Tibial nerve (tissue), 4 donors: Measurements from ENCODE around the gene TDP2. TPM values are rescaled to one million over a fixed set of nuclear protein-coding genes. Genes with fewer than 3 reads are reported as not detected.
"Not testable (repeated sequence)": the region's sequence is repeated elsewhere in the genome, so short reads cannot be mapped to it uniquely, and the experiment has no call there.

Source experiments
- DNase-seq, 2 donors: peaks; one replicate each; pipeline ENCODE4 v3.0.0-alpha.2; 2019; ENCODE audit warnings: low spot score in 2 of 2
- H3K27ac ChIP-seq, 4 donors: fragments of 200-600 bp; sonication (generic) in 3 of 4; one replicate each; pipeline ENCODE4 v1.5.1; 2017 to 2019; ENCODE audit warnings: mild to moderate bottlenecking in 1 of 4
- H3K27me3 ChIP-seq, 2 donors: fragments of 200-600 bp; sonication (generic) in 1 of 2; one replicate each; pipeline versions ENCODE4 v1.5.1 to v1.6.0; 2017 to 2019
- H3K36me3 ChIP-seq, 3 donors: fragments of 200-600 bp; sonication (generic); one replicate each; pipeline ENCODE4 v1.5.1; 2018 to 2019
- H3K4me1 ChIP-seq, 4 donors: fragments of 200-600 bp; sonication (generic) in 3 of 4; one replicate each; pipeline ENCODE4 v1.5.1; 2017 to 2019
- H3K4me3 ChIP-seq, 4 donors: fragments of 200-600 bp; sonication (generic) in 3 of 4; one replicate each; pipeline ENCODE4 v1.5.1; 2017 to 2019; ENCODE audit warnings: mild to moderate bottlenecking in 1 of 4, moderate library complexity in 1 of 4
- H3K9me3 ChIP-seq, 4 donors: fragments of 200-600 bp; sonication (generic) in 3 of 4; one replicate each; pipeline ENCODE4 v1.5.1; 2017 to 2019
- EP300 ChIP-seq, 2 donors: sonication (generic); formaldehyde crosslinking; IDR thresholded peaks; one replicate each; pipeline ENCODE4 v1.6.1; 2017; ENCODE audit warnings: antibody characterized with exemption in 2 of 2, mild to moderate bottlenecking in 1 of 2
- POLR2A ChIP-seq, 2 donors: fragments of 450-650 bp; IDR thresholded peaks; one replicate each; pipeline ENCODE4 v1.6.1; 2017; ENCODE audit warnings: antibody characterized with exemption in 2 of 2, mild to moderate bottlenecking in 2 of 2, moderate library complexity in 2 of 2
- WGBS, 2 donors: methylation state at CpG; one replicate each; pipeline ENCODE4 v1.1.5; 2018; 5-methylcytosine and 5-hydroxymethylcytosine counted together
- total RNA-seq, 4 donors: library from RNA; depleted of rRNA; stranded (reverse); fragments of >200 nt; gene quantifications; one replicate each; pipeline ENCODE4 v1.1.0, GENCODE V29; 2016
- TF ChIP-seq, protein P1 (sequence below), 5 experiments: fragments of 200-600 bp in 3 of 5; fragments of 450-650 bp in 2 of 5; sonication (generic) in 3 of 5; IDR thresholded peaks; one replicate each; pipeline ENCODE4 v1.5.1; 2016 to 2019; ENCODE audit warnings: antibody characterized with exemption in 5 of 5, mild to moderate bottlenecking in 3 of 5, moderate library complexity in 2 of 5

The TDP2 gene
- total RNA-seq, 4 donors from 2014 or later, result 24.9 to 32.0 (median 31.3) TPM

DNA sequence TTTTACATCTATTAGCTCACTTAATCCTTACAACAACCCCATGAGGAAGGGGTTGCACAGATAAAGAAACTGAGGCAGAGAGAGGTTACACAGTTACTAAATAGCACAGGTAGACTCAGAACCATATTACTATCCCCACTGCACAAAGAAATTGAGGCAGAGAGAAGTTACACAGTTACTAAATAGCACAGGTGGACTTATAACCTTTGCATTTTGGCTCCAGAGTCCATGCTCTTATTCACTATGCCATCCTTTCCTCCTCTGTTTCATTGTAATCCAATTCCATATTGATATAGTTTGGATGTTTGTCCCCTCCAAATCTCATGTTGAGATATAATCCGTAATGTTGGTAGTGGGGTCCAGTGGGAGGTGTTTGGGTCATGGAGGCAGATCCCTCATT, 3.5 kb downstream of the TDP2 start:
- no peak overlapping the region for H3K4me3 ChIP-seq
- WGBS, 2 donors, result 96 to 100% methylated on average over 1 of the region's 1 CpG
- peaks cover 0 to 41% (median 24%) of the 10 kb centered on the region in 4 donors for H3K4me1 ChIP-seq
- no peaks in the 10 kb centered on the region for H3K9me3 ChIP-seq
- H3K36me3 ChIP-seq, result peaks cover 0 to 27% (median 0%) of the 10 kb centered on the region in 3 donors
- H3K27me3 ChIP-seq, result no peaks in the 10 kb centered on the region
- no peak overlapping the region for H3K27ac ChIP-seq
- DNase-seq, result no peak
- TF ChIP-seq, protein P1, sequence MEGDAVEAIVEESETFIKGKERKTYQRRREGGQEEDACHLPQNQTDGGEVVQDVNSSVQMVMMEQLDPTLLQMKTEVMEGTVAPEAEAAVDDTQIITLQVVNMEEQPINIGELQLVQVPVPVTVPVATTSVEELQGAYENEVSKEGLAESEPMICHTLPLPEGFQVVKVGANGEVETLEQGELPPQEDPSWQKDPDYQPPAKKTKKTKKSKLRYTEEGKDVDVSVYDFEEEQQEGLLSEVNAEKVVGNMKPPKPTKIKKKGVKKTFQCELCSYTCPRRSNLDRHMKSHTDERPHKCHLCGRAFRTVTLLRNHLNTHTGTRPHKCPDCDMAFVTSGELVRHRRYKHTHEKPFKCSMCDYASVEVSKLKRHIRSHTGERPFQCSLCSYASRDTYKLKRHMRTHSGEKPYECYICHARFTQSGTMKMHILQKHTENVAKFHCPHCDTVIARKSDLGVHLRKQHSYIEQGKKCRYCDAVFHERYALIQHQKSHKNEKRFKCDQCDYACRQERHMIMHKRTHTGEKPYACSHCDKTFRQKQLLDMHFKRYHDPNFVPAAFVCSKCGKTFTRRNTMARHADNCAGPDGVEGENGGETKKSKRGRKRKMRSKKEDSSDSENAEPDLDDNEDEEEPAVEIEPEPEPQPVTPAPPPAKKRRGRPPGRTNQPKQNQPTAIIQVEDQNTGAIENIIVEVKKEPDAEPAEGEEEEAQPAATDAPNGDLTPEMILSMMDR (IDR thresholded peaks at IDR 0.05), result no peak
- TF ChIP-seq EP300 (IDR thresholded peaks at IDR 0.05) (no peak), POLR2A (IDR thresholded peaks at IDR 0.05) (no peak)

DNA sequence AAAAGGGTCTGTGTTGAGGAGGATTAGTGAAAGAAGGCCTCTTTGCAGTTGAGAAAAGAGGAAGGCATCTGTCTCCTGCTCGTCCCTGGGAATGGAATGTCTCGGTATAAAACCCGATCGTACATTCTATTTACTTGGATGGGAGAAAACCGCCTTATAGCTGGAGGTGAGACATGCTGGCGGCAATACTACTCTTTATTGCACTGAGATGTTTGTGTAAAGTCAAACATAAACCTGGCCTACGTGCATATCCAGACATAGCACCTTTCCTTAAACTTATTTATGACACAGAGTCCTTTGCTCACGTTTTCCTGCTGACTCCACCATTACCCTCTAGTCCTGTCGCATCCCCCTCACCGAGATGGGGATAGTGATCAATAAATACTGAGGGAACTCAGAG, 4.5 kb downstream of the TDP2 start:
- H3K27me3 ChIP-seq, result no peaks in the 10 kb centered on the region
- WGBS, 2 donors, result 90 to 94% methylated on average over 10 of the region's 10 CpGs
- H3K4me3 ChIP-seq, result no peak overlapping the region
- peaks cover 0 to 33% (median 17%) of the 10 kb centered on the region in 4 donors for H3K4me1 ChIP-seq
- H3K36me3 ChIP-seq, result peaks cover 0 to 27% (median 0%) of the 10 kb centered on the region in 3 donors
- no peak for DNase-seq
- no peaks in the 10 kb centered on the region for H3K9me3 ChIP-seq
- TF ChIP-seq, protein P1 (IDR thresholded peaks at IDR 0.05), result no peak
- no peak overlapping the region for H3K27ac ChIP-seq

DNA sequence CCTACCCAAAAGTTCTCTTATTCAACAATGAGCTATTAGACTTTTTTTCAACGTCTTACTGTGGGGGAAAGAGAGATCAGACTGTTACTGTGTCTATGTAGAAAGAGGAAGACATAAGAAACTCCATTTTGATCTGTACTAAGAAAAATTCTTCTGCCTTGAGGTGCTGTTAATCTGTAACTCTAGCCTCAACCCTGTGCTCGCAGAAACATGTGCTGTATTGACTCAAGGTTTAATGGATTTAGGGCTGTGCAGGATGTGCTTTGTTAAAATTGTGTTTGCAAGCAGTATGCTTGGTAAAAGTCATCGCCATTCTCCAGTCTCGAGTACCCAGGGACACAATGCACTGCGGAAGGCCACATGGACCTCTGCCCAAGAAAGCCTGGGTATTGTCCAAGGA, 4.9 kb downstream of the TDP2 start:
- H3K4me3 ChIP-seq, H3K27me3 ChIP-seq, H3K27ac ChIP-seq, DNase-seq, H3K9me3 ChIP-seq: not testable (repeated sequence)
- Histone ChIP-seq H3K36me3 (peaks cover 0 to 27% (median 0%) of the 10 kb centered on the region in 3 donors), H3K4me1 (peaks cover 0 to 33% (median 17%) of the 10 kb centered on the region in 4 donors)
- 76 to 77% methylated on average over 5 of the region's 5 CpGs for WGBS, 2 donors

DNA sequence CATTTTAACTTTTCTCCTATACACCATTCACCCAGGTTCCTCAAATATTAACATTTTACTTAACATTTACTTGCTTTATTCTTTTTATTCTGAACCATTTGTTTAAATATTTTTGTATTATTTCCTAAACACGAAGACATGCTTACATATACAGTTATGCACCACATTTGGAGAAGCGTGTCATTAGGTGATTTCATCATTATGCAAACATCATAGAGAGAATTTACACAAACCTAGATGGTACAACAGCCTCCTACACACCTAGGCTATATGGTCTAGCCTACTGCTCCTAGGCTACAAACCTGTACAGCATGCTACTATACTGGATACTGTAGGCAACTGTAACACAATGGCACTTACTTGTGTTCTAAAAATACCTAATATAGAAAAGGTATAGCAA, 6.6 kb downstream of the TDP2 start:
- H3K4me3 ChIP-seq, result no peak overlapping the region
- no peak for DNase-seq
- H3K9me3 ChIP-seq, result no peaks in the 10 kb centered on the region
- no peaks in the 10 kb centered on the region for H3K27me3 ChIP-seq
- WGBS, 2 donors, result 93 to 100% methylated on average over 2 of the region's 2 CpGs
- H3K36me3 ChIP-seq, result peaks cover 0 to 34% (median 0%) of the 10 kb centered on the region in 3 donors
- TF ChIP-seq EP300 (IDR thresholded peaks at IDR 0.05) (no peak), POLR2A (IDR thresholded peaks at IDR 0.05) (no peak)
- TF ChIP-seq, protein P1 (IDR thresholded peaks at IDR 0.05), result no peak
- H3K27ac ChIP-seq, result no peak overlapping the region
- H3K4me1 ChIP-seq, result peaks cover 0 to 32% (median 9%) of the 10 kb centered on the region in 4 donors

DNA sequence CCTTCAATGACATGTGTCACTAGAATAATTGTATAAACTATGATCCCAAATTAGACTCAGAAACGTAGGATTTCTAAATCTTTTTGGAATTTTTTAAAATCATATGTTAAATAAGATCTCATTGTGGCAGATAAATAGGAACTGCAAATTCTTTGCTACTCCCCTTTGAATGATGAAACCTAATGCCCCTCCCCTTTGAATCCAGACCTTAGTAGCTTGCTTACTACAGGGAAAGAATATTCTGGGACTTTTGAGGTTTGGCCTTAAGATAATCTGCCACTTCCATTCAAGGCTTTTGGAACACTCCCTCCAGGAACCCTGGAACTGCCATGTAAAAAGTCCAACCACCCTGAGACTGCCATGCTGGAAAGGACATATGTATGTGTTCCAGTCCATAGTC, 7.1 kb downstream of the TDP2 start:
- TF ChIP-seq EP300 (IDR thresholded peaks at IDR 0.05), result no peak
- TF ChIP-seq, protein P1 (IDR thresholded peaks at IDR 0.05), result no peak
- TF ChIP-seq POLR2A (IDR thresholded peaks at IDR 0.05), result no peak
- Histone ChIP-seq H3K27ac (peak overlapping the region in 1 of 4 donors; percentile 15), H3K27me3 (no peaks in the 10 kb centered on the region), H3K4me3 (no peak overlapping the region), H3K4me1 (peaks cover 0 to 28% (median 5%) of the 10 kb centered on the region in 4 donors), H3K36me3 (peaks cover 0 to 39% (median 0%) of the 10 kb centered on the region in 3 donors), H3K9me3 (no peaks in the 10 kb centered on the region)
- DNase-seq, result no peak
- WGBS, 2 donors, result 41 to 50% methylated on average over 1 of the region's 1 CpG
